ENCODE results near the gene SELENOK.

Gene SELENOK

GRCh38 chr3:53891497-53892285, at the start of gene SELENOK:
Gene SELENOK (minus strand): TSS chr3:53891859.
- Histone ChIP-seq H3K9ac (ENCODE audit: low read depth, low read length, poor library complexity, severe bottlenecking) (peak within 1 kb of the TSS; percentile 83), H2AFZ (ENCODE audit: low read length) (peak within 1 kb of the TSS; percentile 79), H3F3A (ENCODE audit: low read depth) (no peaks in the 10 kb centered on the region), H3K9me3 (ENCODE audit: insufficient read depth, low read depth, low read length) (no peaks in the 10 kb centered on the region), H3K4me3 (ENCODE audit: low read length, poor library complexity, severe bottlenecking) (peak within 1 kb of the TSS; percentile 82), H3K79me2 (ENCODE audit: insufficient read depth, low read length) (peaks cover 13% of the 10 kb centered on the region; the same call in 1 of the 2 replicates), H3K36me3 (ENCODE audit: insufficient read depth, low read length) (no peaks in the 10 kb centered on the region), H3K9me2 (replicated peaks; ENCODE audit: low read depth, low read length) (no peaks in the 10 kb centered on the region), H4K20me1 (ENCODE audit: insufficient read depth, low read length, poor library complexity, severe bottlenecking) (peaks cover 7% of the 10 kb centered on the region), H3K4me1 (ENCODE audit: insufficient read depth, low read length, poor library complexity, severe bottlenecking) (peaks cover 18% of the 10 kb centered on the region), H3K4me2 (ENCODE audit: low read depth, low read length, poor library complexity, severe bottlenecking) (peak within 1 kb of the TSS; percentile 73), H3K27me3 (ENCODE audit: insufficient read depth, low read length, poor library complexity, severe bottlenecking) (peaks cover 49% of the 10 kb centered on the region)
- no peak for TF ChIP-seq EZH2phosphoT487 (IDR thresholded peaks at IDR 0.05; ENCODE audit: borderline replicate concordance)
- TF ChIP-seq CTCF (conservative IDR thresholded peaks at IDR 0.05; ENCODE audit: low read length), result no peak

GRCh38 chr3:53941184-53941583, 49.5 kb upstream of the SELENOK start:
- Histone ChIP-seq H3K4me3 (ENCODE audit: low read length, poor library complexity, severe bottlenecking) (no peak overlapping the region), H3K79me2 (ENCODE audit: insufficient read depth, low read length) (no peaks in the 10 kb centered on the region)

GRCh38 chr3:53940623-53941022, 49.0 kb upstream of the SELENOK start:
- H3K27me3 ChIP-seq (ENCODE audit: insufficient read depth, low read length, poor library complexity, severe bottlenecking), result no peaks in the 10 kb centered on the region
- no peaks in the 10 kb centered on the region for H3K9me2 ChIP-seq (replicated peaks; ENCODE audit: low read depth, low read length)
- no peaks in the 10 kb centered on the region for H4K20me1 ChIP-seq (ENCODE audit: insufficient read depth, low read length, poor library complexity, severe bottlenecking)
- H3K4me2 ChIP-seq (ENCODE audit: low read depth, low read length, poor library complexity, severe bottlenecking), result no peak overlapping the region
- H3K36me3 ChIP-seq (ENCODE audit: insufficient read depth, low read length), result no peaks in the 10 kb centered on the region
- no peaks in the 10 kb centered on the region for H3K79me2 ChIP-seq (ENCODE audit: insufficient read depth, low read length)
- H3K9me3 ChIP-seq (ENCODE audit: insufficient read depth, low read depth, low read length), result no peaks in the 10 kb centered on the region
- no peaks in the 10 kb centered on the region for H3K4me1 ChIP-seq (ENCODE audit: insufficient read depth, low read length, poor library complexity, severe bottlenecking)
- no peaks in the 10 kb centered on the region for H3F3A ChIP-seq (ENCODE audit: low read depth)
- H3K9ac ChIP-seq (ENCODE audit: low read depth, low read length, poor library complexity, severe bottlenecking), result no peak overlapping the region
- no peak overlapping the region for H3K4me3 ChIP-seq (ENCODE audit: low read length, poor library complexity, severe bottlenecking)
- TF ChIP-seq CTCF (conservative IDR thresholded peaks at IDR 0.05; ENCODE audit: low read length), result no peak
- no peak for TF ChIP-seq EZH2phosphoT487 (IDR thresholded peaks at IDR 0.05; ENCODE audit: borderline replicate concordance)
- H2AFZ ChIP-seq (ENCODE audit: low read length), result no peak overlapping the region

More at GRCh38 chr3:53941184-53941583, 49.5 kb upstream of the SELENOK start:
- no peaks in the 10 kb centered on the region for H4K20me1 ChIP-seq (ENCODE audit: insufficient read depth, low read length, poor library complexity, severe bottlenecking)
- no peaks in the 10 kb centered on the region for H3F3A ChIP-seq (ENCODE audit: low read depth)
- no peaks in the 10 kb centered on the region for H3K9me2 ChIP-seq (replicated peaks; ENCODE audit: low read depth, low read length)
- H3K9me3 ChIP-seq (ENCODE audit: insufficient read depth, low read depth, low read length), result no peaks in the 10 kb centered on the region
- no peak overlapping the region for H3K9ac ChIP-seq (ENCODE audit: low read depth, low read length, poor library complexity, severe bottlenecking)
- H3K4me2 ChIP-seq (ENCODE audit: low read depth, low read length, poor library complexity, severe bottlenecking), result no peak overlapping the region
- no peaks in the 10 kb centered on the region for H3K36me3 ChIP-seq (ENCODE audit: insufficient read depth, low read length)
- no peaks in the 10 kb centered on the region for H3K4me1 ChIP-seq (ENCODE audit: insufficient read depth, low read length, poor library complexity, severe bottlenecking)
- TF ChIP-seq EZH2phosphoT487 (IDR thresholded peaks at IDR 0.05; ENCODE audit: borderline replicate concordance) (no peak), CTCF (conservative IDR thresholded peaks at IDR 0.05; ENCODE audit: low read length) (no peak)
- no peak overlapping the region for H2AFZ ChIP-seq (ENCODE audit: low read length)
- H3K27me3 ChIP-seq (ENCODE audit: insufficient read depth, low read length, poor library complexity, severe bottlenecking), result no peaks in the 10 kb centered on the region
